Measurements from ENCODE around the gene NDUFS2. TPM values are rescaled to one million over a fixed set of nuclear protein-coding genes. Genes with fewer than 3 reads are reported as not detected.
A peak's percentile ranks its signal among the peaks of the same experiment; 100 is the strongest.
"Not testable (repeated sequence)": the region's sequence is repeated elsewhere in the genome, so short reads cannot be mapped to it uniquely, and the experiment has no call there.

The NDUFS2 gene
- total and polyA plus RNA-seq, 9 of the 15 experiments (the other 6 are each of a cell fraction or from before 2014, with no cell fraction given) = 70.0 to 176 (median 141) TPM

GRCh38 chr1:161244888-161245287 lies 42.7 kb downstream of the NDUFS2 start:
- no peak for FAIRE-seq
- Histone ChIP-seq H3K9ac (ENCODE audit: insufficient read depth in 1 of 2, low read depth in 2 of 2, low read length in 2 of 2) (no peak overlapping the region), H3K27ac (ENCODE audit: extremely low read depth, low read depth, low read length) (no peak overlapping the region), H3K9me1 (ENCODE audit: control insufficient read depth, insufficient read depth, low read length) (no peaks in the 10 kb centered on the region), H3K36me3 (ENCODE audit: control insufficient read depth, insufficient read depth, low read length) (no peaks in the 10 kb centered on the region), H3K9me3 (replicated peaks; ENCODE audit: control insufficient read depth, insufficient read depth, low read depth, low read length) (no peaks in the 10 kb centered on the region), H2AFZ (ENCODE audit: low read depth, low read length) (peak overlapping the region; percentile 44; the same call in 1 of the 2 replicates), H3K4me2 (ENCODE audit: insufficient read depth, low read length) (no peak overlapping the region), H4K20me1 (replicated peaks; ENCODE audit: control insufficient read depth, insufficient read depth, low read length) (no peaks in the 10 kb centered on the region), H3K4me1 (replicated peaks in 1 of 2; ENCODE audit: control insufficient read depth in 2 of 2, insufficient read depth in 2 of 2, low read length in 2 of 2) (peaks cover 3 to 15% of the 10 kb centered on the region in 2 experiments; a peak in 4 of 5 replicates), H3K27me3 (ENCODE audit: control insufficient read depth in 2 of 2, insufficient read depth in 2 of 2, low read length in 2 of 2) (no peaks in the 10 kb centered on the region), H3K79me2 (ENCODE audit: control insufficient read depth, insufficient read depth, low read length) (no peaks in the 10 kb centered on the region), H3K4me3 (no peak overlapping the region)
- ATAC-seq = no peak
- 42% methylated on average over 4 of the region's 4 CpGs for WGBS (ENCODE audit: insufficient coverage, low coverage, missing lambda C conversion rate)
- TF ChIP-seq POLR2B (IDR thresholded peaks at IDR 0.05; ENCODE audit: low read depth, partially characterized antibody) = no peak
- no TSS peak for BruUV-seq (replicated peaks)
- DNase-seq (ENCODE audit: extremely low read depth in 1 of 4, low spot score in 3 of 4) = no peak
- POLR2A ChIA-PET = no interaction called here
- intact Hi-C loops (cut with micrococcal nuclease) = no loop called here
- CTCF ChIA-PET (ENCODE audit: low intra/inter-chr PET ratio) = no interaction called here
- in situ Hi-C loops (cut with MboI) = no loop called here

DNA sequence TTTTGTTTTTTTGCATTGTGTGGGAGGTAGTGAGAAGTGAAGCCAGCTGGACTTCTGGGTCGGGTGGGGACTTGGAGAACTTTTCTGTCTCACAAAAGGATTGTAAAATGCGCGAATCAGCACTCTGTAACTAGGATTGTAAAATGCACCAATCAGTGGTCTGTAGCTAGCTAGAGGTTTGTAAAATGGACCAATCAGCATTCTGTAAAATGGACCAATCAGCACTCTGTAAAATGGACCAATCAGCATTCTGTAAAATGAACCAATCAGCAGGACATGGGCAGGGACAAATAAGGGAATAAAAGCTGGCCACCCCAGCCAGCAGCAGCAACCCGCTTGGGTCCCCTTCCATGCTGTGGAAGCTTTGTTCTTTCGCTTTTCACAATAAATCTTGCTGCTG lies 47.9 kb downstream of the NDUFS2 start:
- in situ Hi-C loops (cut with MboI); H3K27ac ChIP-seq (ENCODE audit: extremely low read depth, low read depth, low read length); H3K27me3 ChIP-seq (ENCODE audit: control insufficient read depth in 2 of 2, insufficient read depth in 2 of 2, low read length in 2 of 2); H3K9me3 ChIP-seq (replicated peaks; ENCODE audit: control insufficient read depth, insufficient read depth, low read depth, low read length); H3K9ac ChIP-seq (ENCODE audit: insufficient read depth in 1 of 2, low read depth in 2 of 2, low read length in 2 of 2); H3K9me1 ChIP-seq (ENCODE audit: control insufficient read depth, insufficient read depth, low read length); H3K4me1 ChIP-seq (replicated peaks in 1 of 2; ENCODE audit: control insufficient read depth in 2 of 2, insufficient read depth in 2 of 2, low read length in 2 of 2); H3K4me3 ChIP-seq; H3K79me2 ChIP-seq (ENCODE audit: control insufficient read depth, insufficient read depth, low read length); BruUV-seq (replicated peaks); H2AFZ ChIP-seq (ENCODE audit: low read depth, low read length); FAIRE-seq; H3K36me3 ChIP-seq (ENCODE audit: control insufficient read depth, insufficient read depth, low read length); H3K4me2 ChIP-seq (ENCODE audit: insufficient read depth, low read length); H4K20me1 ChIP-seq (replicated peaks; ENCODE audit: control insufficient read depth, insufficient read depth, low read length); DNase-seq (ENCODE audit: extremely low read depth in 1 of 4, low spot score in 3 of 4); intact Hi-C loops (cut with micrococcal nuclease); ATAC-seq; CTCF ChIA-PET (ENCODE audit: low intra/inter-chr PET ratio): not testable (repeated sequence)
- TF ChIP-seq ZNF316 (IDR thresholded peaks at IDR 0.05) = peak; percentile 89
- TF ChIP-seq C11orf30 (IDR thresholded peaks at IDR 0.05; ENCODE audit: low read depth) = peak; percentile 67
- TF ChIP-seq MAFG (tag; conservative IDR thresholded peaks at IDR 0.05) = peak; percentile 42; the same call in 1 of the 2 replicates
- POLR2A ChIA-PET = interaction anchor here (0.7 to 1.8 kb wide), 6 partner anchors 9 to 135 kb away, joined by 3 to 8 read pairs (median 4); partner anchors contain the start of gene PCP4L1
- WGBS (ENCODE audit: insufficient coverage, low coverage, missing lambda C conversion rate) = 39% methylated on average over 4 of the region's 5 CpGs
